ENCODE data around the gene PACC1.

- no peak for TF ChIP-seq CTCF (IDR thresholded peaks at IDR 0.05)
- no peak for TF ChIP-seq POLR2A (IDR thresholded peaks at IDR 0.05)
Measured at GRCh38 chr1:212329105-212329504, 85.6 kb downstream of the PACC1 start.

All from upper lobe of left lung (tissue), 4 donors.